HUES64 (cell line): ENCODE measurements around the gene UCN3. TPM values are rescaled to one million over a fixed set of nuclear protein-coding genes. Genes with fewer than 3 reads are reported as not detected.

Experiments used
- H3K27ac ChIP-seq: 2 replicates; pipeline ENCODE4 v1.7.0; 2013; ENCODE audit warnings: low read depth, low read length, inconsistent platforms
- H3K27me3 ChIP-seq: 2 replicates; pipeline ENCODE4 v1.6.1; 2013; ENCODE audit warnings: mild to moderate bottlenecking, low read length; ENCODE audit not compliant: insufficient read depth
- H3K36me3 ChIP-seq: 2 replicates; pipeline ENCODE4 v1.6.1; 2013; ENCODE audit warnings: mild to moderate bottlenecking, low read length; ENCODE audit not compliant: insufficient read depth
- H3K4me1 ChIP-seq: 2 replicates; pipeline ENCODE4 v1.6.1; 2013; ENCODE audit warnings: mild to moderate bottlenecking, low read length, moderate library complexity; ENCODE audit not compliant: insufficient read depth
- H3K4me3 ChIP-seq: 2 replicates; pipeline ENCODE4 v1.5.1; 2013; ENCODE audit warnings: mild to moderate bottlenecking, low read length, moderate library complexity
- H3K9ac ChIP-seq: 2 replicates; pipeline ENCODE4 v1.6.1; 2013; ENCODE audit warnings: mild to moderate bottlenecking, low read depth, low read length
- H3K9me3 ChIP-seq: 2 replicates; pipeline ENCODE4 v1.6.1; 2013; ENCODE audit warnings: low read depth, low read length; ENCODE audit not compliant: insufficient read depth
- WGBS: fragments of 150-250, 120-280 bp; methylation state at CpG from one replicate; pipeline ENCODE4 v1.1.7; 2013; ENCODE audit warnings: missing lambda C conversion rate; 5-methylcytosine and 5-hydroxymethylcytosine counted together
- polyA plus RNA-seq, 2 experiments: library from polyadenylated mRNA; stranded (reverse); fragments of 50-300 nt; gene quantifications; one replicate each; pipeline ENCODE4 v1.2.3, GENCODE V29; 2013

Gene UCN3, protein sequence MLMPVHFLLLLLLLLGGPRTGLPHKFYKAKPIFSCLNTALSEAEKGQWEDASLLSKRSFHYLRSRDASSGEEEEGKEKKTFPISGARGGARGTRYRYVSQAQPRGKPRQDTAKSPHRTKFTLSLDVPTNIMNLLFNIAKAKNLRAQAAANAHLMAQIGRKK
- not detected for polyA plus RNA-seq (2013, experiment 1 of 2)
- not detected for polyA plus RNA-seq (2013, experiment 2 of 2)

DNA sequence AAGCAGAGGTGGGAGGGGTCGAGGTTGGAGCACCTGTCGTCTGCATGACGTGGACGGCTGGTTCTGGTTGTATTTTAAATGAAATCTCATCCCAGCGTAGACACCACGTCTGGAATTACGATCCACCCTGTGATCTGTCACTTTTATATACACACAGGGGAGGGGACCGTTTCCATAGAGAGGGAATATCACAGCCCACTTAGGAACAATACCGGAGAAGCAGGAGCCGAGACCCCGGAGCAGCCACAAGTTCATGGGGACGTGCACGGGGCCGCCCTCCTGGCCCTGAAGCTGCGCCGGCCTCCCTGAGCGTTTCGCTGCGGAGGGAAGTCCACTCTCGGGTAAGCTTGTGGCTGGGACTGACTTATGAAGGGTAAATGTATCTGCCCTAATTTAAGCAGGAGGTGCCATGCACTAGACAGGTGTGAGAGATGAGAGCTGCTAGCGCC, at the start of gene UCN3:
TSS of gene UCN3 (plus strand) at position 77 of the 449 bp plus-strand sequence. CDS start 8,755 bp downstream, outside the sequence.
- no peak within 1 kb of the TSS for H3K27ac ChIP-seq
- no peaks in the 10 kb centered on the region for H3K4me1 ChIP-seq
- 91% methylated on average over 21 of the region's 21 CpGs for WGBS
- no peaks in the 10 kb centered on the region for H3K36me3 ChIP-seq
- no peak within 1 kb of the TSS for H3K9ac ChIP-seq
- H3K4me3 ChIP-seq: no peak within 1 kb of the TSS
- H3K9me3 ChIP-seq: no peaks in the 10 kb centered on the region
- no peaks in the 10 kb centered on the region for H3K27me3 ChIP-seq

DNA sequence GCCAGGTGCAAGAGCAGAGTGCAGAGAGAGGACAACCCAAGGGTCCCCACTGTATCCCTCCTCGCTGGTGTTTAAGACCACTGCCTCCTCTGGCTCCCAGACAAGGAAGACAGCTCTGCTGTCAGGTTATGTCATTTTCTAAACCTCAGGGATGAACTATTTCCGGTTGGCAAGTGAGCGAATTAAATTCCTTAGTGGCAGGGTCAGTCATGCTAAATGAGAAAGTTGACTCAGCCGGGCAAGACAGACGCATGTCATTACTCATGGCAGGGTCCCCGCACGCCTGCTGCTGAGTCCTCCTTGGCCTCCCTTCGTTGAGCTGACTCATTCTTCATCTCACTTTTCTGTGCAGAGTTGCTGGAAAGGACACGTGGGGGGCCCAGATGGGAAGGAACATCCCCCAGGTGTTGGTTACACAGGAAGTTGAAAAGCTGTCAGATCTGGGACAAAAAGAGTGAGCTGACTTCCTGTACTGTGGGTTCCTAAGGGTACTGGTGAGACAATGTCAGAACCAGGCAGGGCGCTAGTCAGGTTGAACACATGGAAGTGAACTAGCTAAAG, 47.1 kb upstream of the UCN3 start:
- H3K4me1 ChIP-seq: no peaks in the 10 kb centered on the region
- no peak overlapping the region for H3K4me3 ChIP-seq
- H3K27ac ChIP-seq: no peak overlapping the region
- H3K9me3 ChIP-seq: no peaks in the 10 kb centered on the region
- H3K9ac ChIP-seq: no peak overlapping the region
- no peaks in the 10 kb centered on the region for H3K36me3 ChIP-seq
- no peaks in the 10 kb centered on the region for H3K27me3 ChIP-seq
- WGBS: 75% methylated on average over 10 of the region's 10 CpGs

GRCh38 chr10:5318148-5318547, 46.6 kb upstream of the UCN3 start:
- Histone ChIP-seq H3K9ac (no peak overlapping the region), H3K27ac (no peak overlapping the region), H3K36me3 (no peaks in the 10 kb centered on the region), H3K27me3 (no peaks in the 10 kb centered on the region), H3K4me1 (no peaks in the 10 kb centered on the region), H3K4me3 (no peak overlapping the region), H3K9me3 (no peaks in the 10 kb centered on the region)
- 97% methylated on average over 5 of the region's 5 CpGs for WGBS

- 94% methylated on average over 1 of the region's 4 CpGs for WGBS
- H3K4me3 ChIP-seq: no peak overlapping the region
- no peaks in the 10 kb centered on the region for H3K36me3 ChIP-seq
- no peaks in the 10 kb centered on the region for H3K9me3 ChIP-seq
- H3K9ac ChIP-seq: no peak overlapping the region
- no peaks in the 10 kb centered on the region for H3K4me1 ChIP-seq
- H3K27ac ChIP-seq: no peak overlapping the region
- H3K27me3 ChIP-seq: no peaks in the 10 kb centered on the region
Observed at GRCh38 chr10:5319863-5320262, 44.9 kb upstream of the UCN3 start.

DNA sequence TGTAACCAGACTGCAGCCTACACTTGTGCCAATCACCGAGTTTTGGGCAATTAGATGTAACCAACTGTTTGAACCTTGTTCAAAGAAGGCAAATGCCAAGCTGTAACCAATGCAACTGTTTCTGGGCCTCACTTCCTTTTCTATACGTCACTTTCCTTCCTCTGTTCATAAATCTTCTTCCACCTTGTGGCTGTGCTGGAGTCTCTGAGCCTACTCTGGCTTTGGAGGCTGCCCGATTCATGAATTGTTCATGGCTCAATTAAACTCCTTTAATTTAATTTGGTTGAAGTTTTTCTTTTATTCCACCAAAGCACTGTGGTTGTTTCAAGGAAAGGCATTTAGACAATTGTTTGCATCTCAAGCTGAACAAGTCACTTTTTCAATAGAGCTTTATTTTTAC, 43.5 kb upstream of the UCN3 start:
- H3K27me3 ChIP-seq: no peaks in the 10 kb centered on the region
- H3K4me1 ChIP-seq: no peaks in the 10 kb centered on the region
- WGBS: 96% methylated on average over 3 of the region's 3 CpGs
- no peak overlapping the region for H3K9ac ChIP-seq
- no peak overlapping the region for H3K4me3 ChIP-seq
- no peaks in the 10 kb centered on the region for H3K9me3 ChIP-seq
- H3K36me3 ChIP-seq: no peaks in the 10 kb centered on the region
- no peak overlapping the region for H3K27ac ChIP-seq

- H3K27me3 ChIP-seq: no peaks in the 10 kb centered on the region
- H3K4me1 ChIP-seq: no peaks in the 10 kb centered on the region
- no peak overlapping the region for H3K9ac ChIP-seq
- no peak overlapping the region for H3K4me3 ChIP-seq
- WGBS: 93% methylated on average over 4 of the region's 4 CpGs
- no peaks in the 10 kb centered on the region for H3K9me3 ChIP-seq
- no peaks in the 10 kb centered on the region for H3K36me3 ChIP-seq
- no peak overlapping the region for H3K27ac ChIP-seq
Observed at GRCh38 chr10:5323446-5323845, 41.3 kb upstream of the UCN3 start.

GRCh38 chr10:5325076-5325475, 39.7 kb upstream of the UCN3 start:
- Histone ChIP-seq H3K27ac (no peak overlapping the region), H3K9me3 (no peaks in the 10 kb centered on the region), H3K27me3 (no peaks in the 10 kb centered on the region), H3K4me1 (no peaks in the 10 kb centered on the region), H3K4me3 (no peak overlapping the region), H3K36me3 (no peaks in the 10 kb centered on the region), H3K9ac (no peak overlapping the region)
- 85% methylated on average over 6 of the region's 6 CpGs for WGBS

DNA sequence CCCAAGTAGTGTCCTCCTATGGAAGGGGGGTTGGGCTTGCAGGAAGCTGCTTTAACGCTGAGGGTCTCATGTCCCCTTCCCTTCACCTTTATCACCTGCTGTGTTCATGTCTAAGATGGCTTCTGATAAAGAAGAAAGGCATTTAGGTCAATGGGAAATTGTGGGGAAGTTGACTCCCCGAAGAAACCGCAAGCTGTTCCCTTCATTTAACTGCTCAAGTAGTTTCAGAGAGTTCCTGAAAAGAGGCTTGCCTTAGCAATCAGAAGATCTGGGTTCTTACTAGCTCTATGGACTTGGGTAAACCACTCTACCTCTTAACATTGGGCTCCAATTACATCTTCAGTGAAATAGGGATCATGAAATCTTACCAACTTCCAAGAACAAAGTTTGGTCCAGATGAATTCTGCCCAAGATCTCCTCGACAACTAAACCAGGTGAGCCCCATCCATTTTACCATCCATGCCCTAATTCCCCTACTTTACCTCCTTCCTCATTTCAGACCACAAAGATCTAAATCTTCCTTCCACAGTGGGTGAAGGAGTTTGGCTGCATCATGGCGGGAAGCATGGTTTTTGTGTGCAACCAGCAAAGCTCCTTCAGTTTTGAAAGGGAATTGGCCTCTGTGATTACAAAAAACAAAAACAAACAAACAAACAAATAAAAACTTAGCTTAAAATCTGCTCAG, 30.4 kb upstream of the UCN3 start:
- Histone ChIP-seq H3K9me3 (no peaks in the 10 kb centered on the region), H3K36me3 (no peaks in the 10 kb centered on the region), H3K27me3 (no peaks in the 10 kb centered on the region), H3K27ac (no peak overlapping the region), H3K9ac (no peak overlapping the region), H3K4me3 (no peak overlapping the region), H3K4me1 (no peaks in the 10 kb centered on the region)
- 76% methylated on average over 5 of the region's 5 CpGs for WGBS

DNA sequence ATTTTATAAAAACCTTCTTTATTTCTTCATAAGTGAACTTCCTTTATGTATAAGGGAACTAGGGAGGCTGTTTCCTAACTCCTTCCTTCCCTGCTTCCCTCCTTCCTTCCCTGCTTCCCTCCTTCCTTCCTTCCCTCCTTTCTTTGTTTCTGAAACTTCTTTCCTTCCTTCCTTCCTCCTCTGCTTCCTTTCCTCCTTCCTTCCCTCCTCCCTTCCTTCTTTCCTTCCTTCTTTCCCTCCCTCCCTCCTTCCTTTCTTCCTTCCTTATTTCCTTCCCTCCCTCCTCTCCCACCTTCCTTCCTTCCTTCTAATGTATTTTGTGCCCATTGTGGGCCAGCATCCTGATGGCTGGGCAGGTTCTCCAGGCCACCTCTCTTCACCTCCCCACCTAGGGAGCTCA, 26.8 kb upstream of the UCN3 start:
- Histone ChIP-seq H3K4me1 (no peaks in the 10 kb centered on the region), H3K36me3 (no peaks in the 10 kb centered on the region), H3K9me3 (no peaks in the 10 kb centered on the region), H3K27ac (no peak overlapping the region), H3K27me3 (no peaks in the 10 kb centered on the region), H3K9ac (no peak overlapping the region), H3K4me3 (no peak overlapping the region)

DNA sequence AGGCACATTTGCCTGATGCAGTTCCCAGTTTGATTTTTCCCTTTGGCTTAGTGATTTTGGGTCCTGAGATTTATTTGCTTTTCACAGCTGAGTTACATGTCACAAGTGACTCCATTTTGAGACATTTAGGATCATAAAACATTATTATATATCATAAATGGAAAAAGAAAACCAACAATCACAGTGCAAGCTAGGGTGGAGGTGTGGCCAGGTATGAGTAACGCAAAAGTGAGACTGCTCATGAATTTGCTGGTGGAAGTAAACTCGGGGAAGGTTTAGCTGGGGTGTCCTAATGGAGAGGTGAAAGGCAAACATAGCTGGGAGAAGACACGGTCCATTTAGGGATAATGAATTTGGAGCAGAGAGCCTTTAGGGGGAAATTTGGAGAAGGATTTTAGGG, 21.7 kb upstream of the UCN3 start:
- Histone ChIP-seq H3K36me3 (no peaks in the 10 kb centered on the region), H3K27ac (no peak overlapping the region)
- WGBS: 95% methylated on average over 3 of the region's 3 CpGs

GRCh38 chr10:5343561-5343960, 21.2 kb upstream of the UCN3 start:
- no peaks in the 10 kb centered on the region for H3K9me3 ChIP-seq
- H3K27me3 ChIP-seq: no peaks in the 10 kb centered on the region
- no peak overlapping the region for H3K4me3 ChIP-seq
- H3K4me1 ChIP-seq: no peaks in the 10 kb centered on the region
- 87% methylated on average over 4 of the region's 4 CpGs for WGBS
- H3K9ac ChIP-seq: no peak overlapping the region
- H3K27ac ChIP-seq: no peak overlapping the region
- H3K36me3 ChIP-seq: no peaks in the 10 kb centered on the region

More for the DNA sequence above, 21.7 kb upstream of the UCN3 start:
- Histone ChIP-seq H3K9me3 (no peaks in the 10 kb centered on the region), H3K4me1 (no peaks in the 10 kb centered on the region), H3K27me3 (no peaks in the 10 kb centered on the region), H3K4me3 (no peak overlapping the region), H3K9ac (no peak overlapping the region)
